HL-60 (cell line): ENCODE data around the gene DNAJB8.

Source experiments
- DNase-seq, 2 experiments: peaks; one replicate each; pipeline ENCODE4 v3.0.0-alpha.2; 2010 to 2020; ENCODE audit warnings: low read depth in 1 of 2, low spot score in 1 of 2
- H3K27ac ChIP-seq: fragments of 250-450 bp; sonication (Bioruptor Pico); replicated peaks from 2 replicates; pipeline ENCODE4 v1.5.1; 2020; ENCODE audit warnings: mild to moderate bottlenecking, moderate library complexity
- H3K27me3 ChIP-seq: fragments of 250-450 bp; sonication (Bioruptor Pico); 2 replicates; pipeline ENCODE4 v1.5.1; 2021; ENCODE audit warnings: mild to moderate bottlenecking, moderate library complexity; ENCODE audit not compliant: insufficient read depth, poor library complexity, severe bottlenecking
- H3K4me3 ChIP-seq: replicated peaks from 2 replicates; pipeline ENCODE4 v1.5.1; 2011; ENCODE audit warnings: mild to moderate bottlenecking, control low read depth, low read length; ENCODE audit not compliant: insufficient read depth
- GABPA ChIP-seq: IDR thresholded peaks from 2 replicates; pipeline ENCODE4 v1.6.1; 2012; ENCODE audit warnings: low read depth
- POLR2AphosphoS5 ChIP-seq: IDR thresholded peaks from 2 replicates; pipeline ENCODE4 v1.6.1; 2012; ENCODE audit warnings: low read depth
- REST ChIP-seq: IDR thresholded peaks from 2 replicates; pipeline ENCODE4 v1.6.1; 2012; ENCODE audit warnings: low read depth; ENCODE audit not compliant: insufficient replicate concordance
- SPI1 ChIP-seq: IDR thresholded peaks from 2 replicates; pipeline ENCODE4 v1.6.1; 2012; ENCODE audit warnings: low read depth, mild to moderate bottlenecking, borderline replicate concordance
- TF ChIP-seq, protein P1 (sequence below): IDR thresholded peaks from one replicate; pipeline ENCODE4 v1.5.1; 2011; ENCODE audit warnings: low read length, control low read depth, inconsistent platforms; ENCODE audit not compliant: insufficient read depth

Gene DNAJB8

GRCh38 chr3:128443771-128444170 is 22.9 kb downstream of the DNAJB8 start:
- no peak overlapping the region for H3K4me3 ChIP-seq
- no peak overlapping the region for H3K27ac ChIP-seq
- H3K27me3 ChIP-seq: peaks cover 4% of the 10 kb centered on the region
- no peak for DNase-seq
- no peak for TF ChIP-seq SPI1
- TF ChIP-seq REST: no peak
- TF ChIP-seq POLR2AphosphoS5: no peak
- no peak for TF ChIP-seq GABPA
- TF ChIP-seq, protein P1, sequence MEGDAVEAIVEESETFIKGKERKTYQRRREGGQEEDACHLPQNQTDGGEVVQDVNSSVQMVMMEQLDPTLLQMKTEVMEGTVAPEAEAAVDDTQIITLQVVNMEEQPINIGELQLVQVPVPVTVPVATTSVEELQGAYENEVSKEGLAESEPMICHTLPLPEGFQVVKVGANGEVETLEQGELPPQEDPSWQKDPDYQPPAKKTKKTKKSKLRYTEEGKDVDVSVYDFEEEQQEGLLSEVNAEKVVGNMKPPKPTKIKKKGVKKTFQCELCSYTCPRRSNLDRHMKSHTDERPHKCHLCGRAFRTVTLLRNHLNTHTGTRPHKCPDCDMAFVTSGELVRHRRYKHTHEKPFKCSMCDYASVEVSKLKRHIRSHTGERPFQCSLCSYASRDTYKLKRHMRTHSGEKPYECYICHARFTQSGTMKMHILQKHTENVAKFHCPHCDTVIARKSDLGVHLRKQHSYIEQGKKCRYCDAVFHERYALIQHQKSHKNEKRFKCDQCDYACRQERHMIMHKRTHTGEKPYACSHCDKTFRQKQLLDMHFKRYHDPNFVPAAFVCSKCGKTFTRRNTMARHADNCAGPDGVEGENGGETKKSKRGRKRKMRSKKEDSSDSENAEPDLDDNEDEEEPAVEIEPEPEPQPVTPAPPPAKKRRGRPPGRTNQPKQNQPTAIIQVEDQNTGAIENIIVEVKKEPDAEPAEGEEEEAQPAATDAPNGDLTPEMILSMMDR: no peak

GRCh38 chr3:128442949-128443348 is 23.7 kb downstream of the DNAJB8 start:
- no peak for DNase-seq
- Histone ChIP-seq H3K27ac (no peak overlapping the region), H3K4me3 (no peak overlapping the region), H3K27me3 (no peaks in the 10 kb centered on the region)
- TF ChIP-seq POLR2AphosphoS5: no peak
- TF ChIP-seq, protein P1: no peak
- no peak for TF ChIP-seq REST
- no peak for TF ChIP-seq GABPA
- TF ChIP-seq SPI1: no peak

GRCh38 chr3:128442070-128442469 is 24.6 kb downstream of the DNAJB8 start:
- TF ChIP-seq, protein P1: no peak
- no peak for TF ChIP-seq GABPA
- TF ChIP-seq SPI1: no peak
- TF ChIP-seq REST: no peak
- TF ChIP-seq POLR2AphosphoS5: no peak
- Histone ChIP-seq H3K4me3 (no peak overlapping the region), H3K27me3 (no peaks in the 10 kb centered on the region), H3K27ac (no peak overlapping the region)
- DNase-seq: no peak
